HEK293 (cell line): ENCODE data around the gene STXBP3.

Experiments
- CTCF ChIA-PET: fragments of 350-600 bp; formaldehyde crosslinking; extraction: SDS; loops from one replicate; lab custom pipeline; 2021; ENCODE audit warnings: antibody characterized with exemption; lab: Yijun Ruan, JAX
- POLR2A ChIA-PET: fragments of 300-600 bp; formaldehyde crosslinking; extraction: SDS; loops from one replicate; lab custom pipeline; 2020; ENCODE audit warnings: antibody characterized with exemption, inconsistent platforms; lab: Yijun Ruan, JAX
- H3K27ac ChIP-seq: fragments of 200-500 bp; sonication (Bioruptor generic); 2 replicates; pipeline ENCODE4 v1.5.1; 2014; ENCODE audit warnings: low read depth, low read length, control low read depth, inconsistent platforms; ENCODE audit errors: extremely low read depth
- H3K36me3 ChIP-seq, 2 experiments: fragments of 200-500 bp in 1 of 2; sonication (Bioruptor generic) in 1 of 2; 1 replicate in 1 of 2; 2 replicates in 1 of 2; pipeline ENCODE4 v1.5.1; 2014 to 2017; ENCODE audit warnings: inconsistent platforms in 2 of 2, low read length in 2 of 2; ENCODE audit not compliant: control insufficient read depth in 2 of 2, insufficient read depth in 1 of 2
- H3K4me1 ChIP-seq: fragments of 200-500 bp; sonication (Bioruptor generic); 2 replicates; pipeline ENCODE4 v1.5.1; 2014; ENCODE audit warnings: mild to moderate bottlenecking, low read length, inconsistent platforms; ENCODE audit not compliant: control insufficient read depth, insufficient read depth
- H3K4me3 ChIP-seq: 2 replicates; pipeline ENCODE4 v1.5.1; 2011; ENCODE audit warnings: low read depth, mild to moderate bottlenecking, control low read depth, low read length, moderate library complexity
- H3K9me3 ChIP-seq: fragments of 200-500 bp; sonication (Bioruptor generic); 2 replicates; pipeline ENCODE4 v1.5.1; 2014; ENCODE audit warnings: low read depth, low read length, inconsistent platforms; ENCODE audit not compliant: control insufficient read depth, insufficient read depth
- SCRT2 ChIP-seq: fragments of 450-650 bp; formaldehyde crosslinking; IDR thresholded peaks from 2 replicates; pipeline ENCODE4 v1.5.1; 2016; ENCODE audit warnings: missing biosample characterization, missing genetic modification characterization
- SETDB1 ChIP-seq: IDR thresholded peaks from one replicate; pipeline ENCODE4 v1.6.1; 2017; ENCODE audit warnings: mild to moderate bottlenecking, low read length, moderate library complexity, mixed read lengths; ENCODE audit not compliant: insufficient read length
- ZBTB11 ChIP-seq: fragments of 450-650 bp; formaldehyde crosslinking; conservative IDR thresholded peaks from 2 replicates; pipeline ENCODE4 v1.5.1; 2016; ENCODE audit warnings: low read depth, missing biosample characterization, missing genetic modification characterization
- ZBTB48 ChIP-seq: fragments of 450-650 bp; formaldehyde crosslinking; IDR thresholded peaks from 2 replicates; pipeline ENCODE4 v1.5.1; 2016; ENCODE audit warnings: missing biosample characterization, missing genetic modification characterization
- ZEB2 ChIP-seq: fragments of 450-650 bp; formaldehyde crosslinking; IDR thresholded peaks from 2 replicates; pipeline ENCODE4 v1.5.1; 2016; ENCODE audit warnings: missing biosample characterization, missing genetic modification characterization
- ZFP69B ChIP-seq: fragments of 450-650 bp; formaldehyde crosslinking; IDR thresholded peaks from 2 replicates; pipeline ENCODE4 v1.5.1; 2016; ENCODE audit warnings: missing biosample characterization, missing genetic modification characterization
- ZNF114 ChIP-seq: fragments of 450-650 bp; formaldehyde crosslinking; IDR thresholded peaks from 2 replicates; pipeline ENCODE4 v1.5.0; 2017; ENCODE audit warnings: missing biosample characterization, missing genetic modification characterization
- ZNF184 ChIP-seq: fragments of 450-650 bp; IDR thresholded peaks from 2 replicates; pipeline ENCODE4 v1.5.1; 2018; ENCODE audit warnings: missing biosample characterization, mild to moderate bottlenecking, missing genetic modification characterization
- ZNF341 ChIP-seq: fragments of 450-650 bp; formaldehyde crosslinking; IDR thresholded peaks from 2 replicates; pipeline ENCODE4; 2016; ENCODE audit warnings: low read depth, missing biosample characterization, missing genetic modification characterization
- ZNF366 ChIP-seq: fragments of 450-650 bp; formaldehyde crosslinking; conservative IDR thresholded peaks from 2 replicates; pipeline ENCODE4 v1.5.1; 2016; ENCODE audit warnings: missing biosample characterization, missing genetic modification characterization
- ZNF629 ChIP-seq: fragments of 450-650 bp; formaldehyde crosslinking; IDR thresholded peaks from 2 replicates; pipeline ENCODE4 v1.5.1; 2017; ENCODE audit warnings: missing biosample characterization, missing genetic modification characterization
- ZNF660 ChIP-seq: fragments of 450-650 bp; IDR thresholded peaks from 2 replicates; pipeline ENCODE4 v1.5.1; 2018; ENCODE audit warnings: missing biosample characterization, mild to moderate bottlenecking, missing genetic modification characterization
- ZSCAN16 ChIP-seq: fragments of 450-650 bp; formaldehyde crosslinking; IDR thresholded peaks from 2 replicates; pipeline ENCODE4 v1.5.1; 2016; ENCODE audit warnings: missing biosample characterization, missing genetic modification characterization
- TF ChIP-seq, protein P1 (sequence below): fragments of 450-650 bp; formaldehyde crosslinking; IDR thresholded peaks from 2 replicates; pipeline ENCODE4 v1.5.1; 2016; ENCODE audit warnings: missing biosample characterization, missing genetic modification characterization
- TF ChIP-seq, protein P2 (sequence below): fragments of 450-650 bp; formaldehyde crosslinking; IDR thresholded peaks from 2 replicates; pipeline ENCODE4 v1.5.1; 2016; ENCODE audit warnings: missing biosample characterization, missing genetic modification characterization
- TF ChIP-seq, protein P3 (sequence below): fragments of 450-650 bp; formaldehyde crosslinking; IDR thresholded peaks from 2 replicates; pipeline ENCODE4 v1.5.1; 2017; ENCODE audit warnings: missing biosample characterization, missing genetic modification characterization
- TF ChIP-seq, protein P4 (sequence below): fragments of 450-650 bp; formaldehyde crosslinking; IDR thresholded peaks from 2 replicates; pipeline ENCODE4 v1.5.1; 2016; ENCODE audit warnings: missing biosample characterization, missing genetic modification characterization
- TF ChIP-seq, protein P5 (sequence below): fragments of 450-650 bp; formaldehyde crosslinking; IDR thresholded peaks from 2 replicates; pipeline ENCODE4 v1.5.1; 2016; ENCODE audit warnings: missing biosample characterization, missing genetic modification characterization, low read depth

STXBP3 gene

DNA sequence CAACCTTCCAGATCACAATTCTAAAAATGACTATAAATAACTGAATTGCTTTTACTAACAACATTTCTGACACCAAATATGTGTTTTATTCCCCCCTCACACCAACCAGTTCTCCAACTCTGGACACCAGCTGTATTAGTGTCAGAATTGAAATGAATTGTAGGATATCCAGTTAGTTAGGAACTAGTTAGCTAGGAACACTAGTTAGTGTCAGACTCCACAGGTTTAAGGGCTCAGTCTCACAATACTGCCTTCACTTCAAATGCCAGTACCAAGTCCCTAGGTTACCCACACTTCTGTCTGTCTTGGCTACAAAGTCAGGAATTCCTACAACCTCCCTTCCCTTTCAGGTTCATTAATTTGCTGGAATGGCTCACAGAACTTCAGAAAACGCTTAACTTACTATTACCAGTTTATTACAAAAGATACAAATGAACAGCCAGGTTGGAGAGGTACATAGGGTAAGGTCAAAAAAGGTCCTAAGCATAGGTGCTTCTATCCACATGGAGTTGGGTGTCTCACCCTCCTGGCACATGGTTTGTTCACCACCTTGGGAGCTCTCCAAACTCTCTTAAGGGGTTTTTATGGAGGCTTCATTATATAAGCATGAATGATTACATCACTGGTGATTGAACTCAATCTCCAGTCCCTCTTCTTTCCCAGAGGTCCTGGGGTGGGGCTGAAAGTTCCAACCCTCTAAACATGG, 4.2 kb downstream of the STXBP3 start:
- no peaks in the 10 kb centered on the region for H3K9me3 ChIP-seq
- no peak overlapping the region for H3K27ac ChIP-seq
- POLR2A ChIA-PET = interaction anchor here (1.4 kb wide), 1 partner anchor 59 kb away, joined by 7 read pairs; the partner anchor contains the start of gene PRPF38B
- peaks cover 13 to 21% of the 10 kb centered on the region in 2 experiments for H3K36me3 ChIP-seq
- H3K4me3 ChIP-seq = no peak overlapping the region
- H3K4me1 ChIP-seq = peaks cover 2% of the 10 kb centered on the region; the same call in 1 of the 2 replicates
- CTCF ChIA-PET = interaction anchor here (0.6 to 1.2 kb wide), 3 partner anchors 42 to 126 kb away, joined by 3 to 5 read pairs (median 3); partner anchors contain the start of genes GPSM2 and PRPF38B
- peak; percentile 74; the same call in 1 of the 2 replicates for TF ChIP-seq ZBTB48 (tag by site-specific recombination)
- no peak for TF ChIP-seq ZFP69B (tag by site-specific recombination)
- TF ChIP-seq, protein P1, sequence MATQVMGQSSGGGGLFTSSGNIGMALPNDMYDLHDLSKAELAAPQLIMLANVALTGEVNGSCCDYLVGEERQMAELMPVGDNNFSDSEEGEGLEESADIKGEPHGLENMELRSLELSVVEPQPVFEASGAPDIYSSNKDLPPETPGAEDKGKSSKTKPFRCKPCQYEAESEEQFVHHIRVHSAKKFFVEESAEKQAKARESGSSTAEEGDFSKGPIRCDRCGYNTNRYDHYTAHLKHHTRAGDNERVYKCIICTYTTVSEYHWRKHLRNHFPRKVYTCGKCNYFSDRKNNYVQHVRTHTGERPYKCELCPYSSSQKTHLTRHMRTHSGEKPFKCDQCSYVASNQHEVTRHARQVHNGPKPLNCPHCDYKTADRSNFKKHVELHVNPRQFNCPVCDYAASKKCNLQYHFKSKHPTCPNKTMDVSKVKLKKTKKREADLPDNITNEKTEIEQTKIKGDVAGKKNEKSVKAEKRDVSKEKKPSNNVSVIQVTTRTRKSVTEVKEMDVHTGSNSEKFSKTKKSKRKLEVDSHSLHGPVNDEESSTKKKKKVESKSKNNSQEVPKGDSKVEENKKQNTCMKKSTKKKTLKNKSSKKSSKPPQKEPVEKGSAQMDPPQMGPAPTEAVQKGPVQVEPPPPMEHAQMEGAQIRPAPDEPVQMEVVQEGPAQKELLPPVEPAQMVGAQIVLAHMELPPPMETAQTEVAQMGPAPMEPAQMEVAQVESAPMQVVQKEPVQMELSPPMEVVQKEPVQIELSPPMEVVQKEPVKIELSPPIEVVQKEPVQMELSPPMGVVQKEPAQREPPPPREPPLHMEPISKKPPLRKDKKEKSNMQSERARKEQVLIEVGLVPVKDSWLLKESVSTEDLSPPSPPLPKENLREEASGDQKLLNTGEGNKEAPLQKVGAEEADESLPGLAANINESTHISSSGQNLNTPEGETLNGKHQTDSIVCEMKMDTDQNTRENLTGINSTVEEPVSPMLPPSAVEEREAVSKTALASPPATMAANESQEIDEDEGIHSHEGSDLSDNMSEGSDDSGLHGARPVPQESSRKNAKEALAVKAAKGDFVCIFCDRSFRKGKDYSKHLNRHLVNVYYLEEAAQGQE (tag by site-specific recombination) = peak; percentile 78
- TF ChIP-seq SCRT2 (tag by site-specific recombination) = 0 out of 2 replicates have a peak, but pooled peaks have one; percentile 19
- TF ChIP-seq ZNF366 = peak; percentile 43; the same call in 1 of the 2 replicates
- TF ChIP-seq ZEB2 (tag by site-specific recombination) = peak; percentile 36; the same call in 1 of the 2 replicates
- no peak for TF ChIP-seq SETDB1
- peak; percentile 46; the same call in 1 of the 2 replicates for TF ChIP-seq ZNF660
- TF ChIP-seq, protein P2, sequence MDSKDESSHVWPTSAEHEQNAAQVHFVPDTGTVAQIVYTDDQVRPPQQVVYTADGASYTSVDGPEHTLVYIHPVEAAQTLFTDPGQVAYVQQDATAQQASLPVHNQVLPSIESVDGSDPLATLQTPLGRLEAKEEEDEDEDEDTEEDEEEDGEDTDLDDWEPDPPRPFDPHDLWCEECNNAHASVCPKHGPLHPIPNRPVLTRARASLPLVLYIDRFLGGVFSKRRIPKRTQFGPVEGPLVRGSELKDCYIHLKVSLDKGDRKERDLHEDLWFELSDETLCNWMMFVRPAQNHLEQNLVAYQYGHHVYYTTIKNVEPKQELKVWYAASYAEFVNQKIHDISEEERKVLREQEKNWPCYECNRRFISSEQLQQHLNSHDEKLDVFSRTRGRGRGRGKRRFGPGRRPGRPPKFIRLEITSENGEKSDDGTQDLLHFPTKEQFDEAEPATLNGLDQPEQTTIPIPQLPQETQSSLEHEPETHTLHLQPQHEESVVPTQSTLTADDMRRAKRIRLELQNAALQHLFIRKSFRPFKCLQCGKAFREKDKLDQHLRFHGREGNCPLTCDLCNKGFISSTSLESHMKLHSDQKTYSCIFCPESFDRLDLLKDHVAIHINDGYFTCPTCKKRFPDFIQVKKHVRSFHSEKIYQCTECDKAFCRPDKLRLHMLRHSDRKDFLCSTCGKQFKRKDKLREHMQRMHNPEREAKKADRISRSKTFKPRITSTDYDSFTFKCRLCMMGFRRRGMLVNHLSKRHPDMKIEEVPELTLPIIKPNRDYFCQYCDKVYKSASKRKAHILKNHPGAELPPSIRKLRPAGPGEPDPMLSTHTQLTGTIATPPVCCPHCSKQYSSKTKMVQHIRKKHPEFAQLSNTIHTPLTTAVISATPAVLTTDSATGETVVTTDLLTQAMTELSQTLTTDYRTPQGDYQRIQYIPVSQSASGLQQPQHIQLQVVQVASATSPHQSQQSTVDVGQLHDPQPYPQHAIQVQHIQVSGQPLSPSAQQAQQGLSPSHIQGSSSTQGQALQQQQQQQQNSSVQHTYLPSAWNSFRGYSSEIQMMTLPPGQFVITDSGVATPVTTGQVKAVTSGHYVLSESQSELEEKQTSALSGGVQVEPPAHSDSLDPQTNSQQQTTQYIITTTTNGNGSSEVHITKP (tag by site-specific recombination) = peak; percentile 98
- 0 out of 2 replicates have a peak, but pooled peaks have one; percentile 10 for TF ChIP-seq ZNF184 (tag by site-specific recombination)
- TF ChIP-seq, protein P3, sequence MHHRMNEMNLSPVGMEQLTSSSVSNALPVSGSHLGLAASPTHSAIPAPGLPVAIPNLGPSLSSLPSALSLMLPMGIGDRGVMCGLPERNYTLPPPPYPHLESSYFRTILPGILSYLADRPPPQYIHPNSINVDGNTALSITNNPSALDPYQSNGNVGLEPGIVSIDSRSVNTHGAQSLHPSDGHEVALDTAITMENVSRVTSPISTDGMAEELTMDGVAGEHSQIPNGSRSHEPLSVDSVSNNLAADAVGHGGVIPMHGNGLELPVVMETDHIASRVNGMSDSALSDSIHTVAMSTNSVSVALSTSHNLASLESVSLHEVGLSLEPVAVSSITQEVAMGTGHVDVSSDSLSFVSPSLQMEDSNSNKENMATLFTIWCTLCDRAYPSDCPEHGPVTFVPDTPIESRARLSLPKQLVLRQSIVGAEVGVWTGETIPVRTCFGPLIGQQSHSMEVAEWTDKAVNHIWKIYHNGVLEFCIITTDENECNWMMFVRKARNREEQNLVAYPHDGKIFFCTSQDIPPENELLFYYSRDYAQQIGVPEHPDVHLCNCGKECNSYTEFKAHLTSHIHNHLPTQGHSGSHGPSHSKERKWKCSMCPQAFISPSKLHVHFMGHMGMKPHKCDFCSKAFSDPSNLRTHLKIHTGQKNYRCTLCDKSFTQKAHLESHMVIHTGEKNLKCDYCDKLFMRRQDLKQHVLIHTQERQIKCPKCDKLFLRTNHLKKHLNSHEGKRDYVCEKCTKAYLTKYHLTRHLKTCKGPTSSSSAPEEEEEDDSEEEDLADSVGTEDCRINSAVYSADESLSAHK = no peak
- peak; percentile 38; the same call in 1 of the 2 replicates for TF ChIP-seq ZNF629 (tag by site-specific recombination)
- peak; percentile 46; the same call in 1 of the 2 replicates for TF ChIP-seq ZNF341 (tag by site-specific recombination)
- TF ChIP-seq ZSCAN16 (tag by site-specific recombination) = peak; percentile 61; the same call in 1 of the 2 replicates
- no peak for TF ChIP-seq ZNF114 (tag by site-specific recombination)
- TF ChIP-seq, protein P4, sequence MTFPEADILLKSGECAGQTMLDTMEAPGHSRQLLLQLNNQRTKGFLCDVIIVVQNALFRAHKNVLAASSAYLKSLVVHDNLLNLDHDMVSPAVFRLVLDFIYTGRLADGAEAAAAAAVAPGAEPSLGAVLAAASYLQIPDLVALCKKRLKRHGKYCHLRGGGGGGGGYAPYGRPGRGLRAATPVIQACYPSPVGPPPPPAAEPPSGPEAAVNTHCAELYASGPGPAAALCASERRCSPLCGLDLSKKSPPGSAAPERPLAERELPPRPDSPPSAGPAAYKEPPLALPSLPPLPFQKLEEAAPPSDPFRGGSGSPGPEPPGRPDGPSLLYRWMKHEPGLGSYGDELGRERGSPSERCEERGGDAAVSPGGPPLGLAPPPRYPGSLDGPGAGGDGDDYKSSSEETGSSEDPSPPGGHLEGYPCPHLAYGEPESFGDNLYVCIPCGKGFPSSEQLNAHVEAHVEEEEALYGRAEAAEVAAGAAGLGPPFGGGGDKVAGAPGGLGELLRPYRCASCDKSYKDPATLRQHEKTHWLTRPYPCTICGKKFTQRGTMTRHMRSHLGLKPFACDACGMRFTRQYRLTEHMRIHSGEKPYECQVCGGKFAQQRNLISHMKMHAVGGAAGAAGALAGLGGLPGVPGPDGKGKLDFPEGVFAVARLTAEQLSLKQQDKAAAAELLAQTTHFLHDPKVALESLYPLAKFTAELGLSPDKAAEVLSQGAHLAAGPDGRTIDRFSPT = 0 out of 2 replicates have a peak, but pooled peaks have one; percentile 53
- no peak for TF ChIP-seq ZBTB11 (tag by site-specific recombination)
- TF ChIP-seq, protein P5, sequence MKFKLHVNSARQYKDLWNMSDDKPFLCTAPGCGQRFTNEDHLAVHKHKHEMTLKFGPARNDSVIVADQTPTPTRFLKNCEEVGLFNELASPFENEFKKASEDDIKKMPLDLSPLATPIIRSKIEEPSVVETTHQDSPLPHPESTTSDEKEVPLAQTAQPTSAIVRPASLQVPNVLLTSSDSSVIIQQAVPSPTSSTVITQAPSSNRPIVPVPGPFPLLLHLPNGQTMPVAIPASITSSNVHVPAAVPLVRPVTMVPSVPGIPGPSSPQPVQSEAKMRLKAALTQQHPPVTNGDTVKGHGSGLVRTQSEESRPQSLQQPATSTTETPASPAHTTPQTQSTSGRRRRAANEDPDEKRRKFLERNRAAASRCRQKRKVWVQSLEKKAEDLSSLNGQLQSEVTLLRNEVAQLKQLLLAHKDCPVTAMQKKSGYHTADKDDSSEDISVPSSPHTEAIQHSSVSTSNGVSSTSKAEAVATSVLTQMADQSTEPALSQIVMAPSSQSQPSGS (tag by site-specific recombination) = peak; percentile 40; the same call in 1 of the 2 replicates
